Measurements from ENCODE around the gene OR2AT4.
A peak's percentile ranks its signal among the peaks of the same experiment; 100 is the strongest.
"Not testable (repeated sequence)": the region's sequence is repeated elsewhere in the genome, so short reads cannot be mapped to it uniquely, and the experiment has no call there.

OR2AT4 gene

GRCh38 chr11:75063741-75064314, 32.8 kb downstream of the OR2AT4 start:
- DNase-seq = no peak

GRCh38 chr11:75059299-75059698, 37.4 kb downstream of the OR2AT4 start:
- DNase-seq = no peak

GRCh38 chr11:75056814-75057213, 39.9 kb downstream of the OR2AT4 start:
- DNase-seq = no peak

GRCh38 chr11:75055511-75055910, 41.2 kb downstream of the OR2AT4 start:
- no peak for DNase-seq

- DNase-seq = no peak
These were observed 44.2 kb downstream of the OR2AT4 start for GRCh38 chr11:75052457-75052856.

- DNase-seq = no peak
These were observed 45.6 kb downstream of the OR2AT4 start for GRCh38 chr11:75051043-75051442.

- no peak for DNase-seq
These were observed 46.2 kb downstream of the OR2AT4 start for GRCh38 chr11:75050516-75050915.

- DNase-seq = not testable (repeated sequence)
These were observed 47.0 kb downstream of the OR2AT4 start for GRCh38 chr11:75049501-75050266.

- DNase-seq = no peak
These were observed 49.5 kb downstream of the OR2AT4 start for GRCh38 chr11:75047191-75047590.

- DNase-seq = not testable (repeated sequence)
These were observed 50.0 kb downstream of the OR2AT4 start for GRCh38 chr11:75046668-75047067.

- peak; percentile 63 for DNase-seq
These were observed 52.1 kb downstream of the OR2AT4 start for GRCh38 chr11:75044381-75045170.

GRCh38 chr11:75041821-75042220, 54.9 kb downstream of the OR2AT4 start:
- not testable (repeated sequence) for DNase-seq

GRCh38 chr11:75041263-75041662, 55.4 kb downstream of the OR2AT4 start:
- no peak for DNase-seq

- no peak for DNase-seq
These were observed 56.4 kb downstream of the OR2AT4 start for GRCh38 chr11:75040167-75040770.

- peak; percentile 88 for DNase-seq
These were observed 60.6 kb downstream of the OR2AT4 start for GRCh38 chr11:75035911-75036565.

- no peak for DNase-seq
These were observed 61.4 kb downstream of the OR2AT4 start for GRCh38 chr11:75035256-75035655.

GRCh38 chr11:75033916-75034315, 62.8 kb downstream of the OR2AT4 start:
- no peak for DNase-seq

GRCh38 chr11:75032550-75032935, 64.1 kb downstream of the OR2AT4 start:
- no peak for DNase-seq

GRCh38 chr11:75031771-75032549, 64.7 kb downstream of the OR2AT4 start:
- DNase-seq = peak; percentile 29

Data from NCI-H510A (cell line).